GM04503 (cell line): ENCODE results near the gene ID1.
"Not testable (repeated sequence)": the region's sequence is repeated elsewhere in the genome, so short reads cannot be mapped to it uniquely, and the experiment has no call there.

Experiments
- DNase-seq: peaks from one replicate; pipeline ENCODE4 v3.0.0-alpha.2; 2012; ENCODE audit warnings: low read depth

Gene ID1

DNA sequence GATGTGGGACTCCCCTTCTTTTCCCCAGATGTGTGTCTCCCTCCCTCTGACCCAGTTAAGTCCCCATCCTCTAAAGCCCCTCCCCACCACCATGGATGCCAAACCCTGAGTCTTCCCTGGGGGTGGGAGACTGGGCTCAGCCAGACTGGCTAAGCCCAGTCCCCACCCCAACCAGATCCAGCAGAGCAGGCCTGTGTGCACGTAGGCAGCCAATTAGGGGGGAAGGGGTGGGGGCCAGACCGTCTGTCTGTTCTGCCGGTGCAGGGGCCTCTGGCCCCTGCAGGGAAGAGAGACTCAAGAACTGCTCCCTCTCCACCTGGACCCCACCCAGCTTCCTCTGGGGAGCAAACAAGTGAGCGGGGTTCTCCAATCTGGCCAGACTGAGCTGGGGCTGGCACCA lies 33.2 kb downstream of the ID1 start:
- DNase-seq: no peak

DNA sequence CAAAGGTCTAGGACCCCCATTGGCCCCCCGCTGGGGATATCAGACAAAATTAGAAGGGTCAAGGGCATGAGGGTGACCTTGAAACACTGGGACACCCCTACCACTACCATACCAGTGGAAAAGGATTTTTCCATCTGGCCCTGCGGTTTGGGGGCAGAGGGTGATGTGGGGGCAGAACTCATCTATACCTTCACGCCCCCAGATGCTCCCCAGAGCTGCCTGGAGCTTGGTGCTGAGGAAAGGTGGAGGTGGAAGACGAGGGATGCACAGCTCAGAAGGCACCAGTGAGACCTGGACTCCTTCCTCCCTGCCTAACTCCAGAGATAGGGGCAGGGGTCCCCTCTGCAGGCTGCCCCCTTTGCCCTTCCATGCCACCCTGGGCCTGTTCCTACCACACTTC lies 33.7 kb downstream of the ID1 start:
- no peak for DNase-seq

GRCh38 chr20:31640259-31640658 lies 35.2 kb downstream of the ID1 start:
- DNase-seq: no peak

- no peak for DNase-seq
Observed at GRCh38 chr20:31641391-31641790, 36.3 kb downstream of the ID1 start.

GRCh38 chr20:31642837-31643236 lies 37.7 kb downstream of the ID1 start:
- DNase-seq: no peak

- no peak for DNase-seq
Observed at GRCh38 chr20:31643522-31643921, 38.4 kb downstream of the ID1 start.

DNA sequence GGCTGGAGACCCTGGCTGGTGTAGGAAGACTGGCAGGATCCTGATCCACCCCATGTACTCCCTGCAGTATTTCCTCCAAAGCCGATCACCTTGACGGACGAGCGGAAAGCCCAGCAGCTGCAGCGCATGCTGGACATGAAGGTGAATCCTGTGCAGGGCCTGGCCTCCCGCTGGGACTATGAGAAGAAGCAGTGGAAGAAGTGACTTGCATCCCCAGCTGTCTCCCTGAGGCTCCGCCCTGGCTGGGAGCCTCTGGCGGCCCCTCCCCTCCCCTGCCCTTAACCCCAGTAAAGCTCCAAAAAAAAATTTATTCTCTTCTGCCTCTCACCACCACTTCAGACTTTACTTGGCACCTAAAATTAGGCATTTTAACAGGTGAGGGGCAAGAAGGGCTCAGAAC lies 39.6 kb downstream of the ID1 start:
- DNase-seq: no peak

DNA sequence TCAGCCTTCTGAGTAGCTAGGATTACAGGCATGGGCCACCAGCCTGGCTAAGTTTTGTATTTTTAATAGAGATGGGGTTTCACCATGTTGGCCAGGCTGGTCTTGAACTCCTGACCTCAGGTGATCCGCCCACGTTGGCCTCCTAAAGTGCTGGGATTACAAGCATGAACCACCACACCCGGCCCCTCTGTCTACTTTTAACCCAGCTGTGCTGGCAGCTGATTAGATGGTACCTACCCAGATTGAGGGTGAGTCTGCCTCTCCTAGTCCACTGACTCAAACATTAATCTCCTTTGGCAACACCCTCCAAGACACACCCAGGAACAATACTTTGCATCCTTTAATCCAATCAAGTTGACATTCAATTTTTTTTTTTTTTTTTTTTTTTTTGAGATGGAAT lies 43.0 kb downstream of the ID1 start:
- not testable (repeated sequence) for DNase-seq

GRCh38 chr20:31652917-31653396 lies 47.9 kb downstream of the ID1 start:
- DNase-seq: peak; percentile 47

- DNase-seq: no peak
Observed at GRCh38 chr20:31653561-31653960, 48.5 kb downstream of the ID1 start.

DNA sequence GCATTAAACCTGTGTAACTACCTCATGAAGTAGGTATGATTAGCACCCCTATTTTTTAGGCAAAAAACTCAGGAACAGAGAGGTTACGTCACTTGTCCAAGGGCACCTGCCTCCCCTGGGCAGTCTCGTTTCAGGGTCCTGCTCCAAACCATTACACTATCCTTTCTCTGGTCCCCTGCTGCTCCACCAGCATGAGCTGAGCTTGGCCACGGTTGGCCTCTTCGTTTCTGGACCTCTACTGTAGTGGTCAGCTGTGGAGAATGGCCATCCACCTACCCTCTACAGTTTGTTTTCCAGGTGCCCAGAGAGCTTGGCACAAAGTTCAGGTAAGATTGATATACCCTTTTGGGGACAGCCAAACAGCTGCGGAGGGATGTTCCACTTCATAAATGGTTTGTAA lies 49.4 kb downstream of the ID1 start:
- DNase-seq: no peak
